ENCODE data around the gene DCC. TPM values are rescaled to one million over a fixed set of nuclear protein-coding genes. Genes with fewer than 3 reads are reported as not detected.

DCC gene
- total RNA-seq, 1 experiment from 2014 or later, result not detected

- DNase-seq (ENCODE audit: unreplicated experiment), result no peak
- BruUV-seq (replicated peaks), result no TSS peak
- ChIA-PET CTCF (no interaction called here), POLR2A (interaction anchor here (0.7 kb wide), 1 partner anchor 922 kb away, joined by 4 read pairs; no protein-coding TSS in a partner anchor)
- no peak for TF ChIP-seq CTCF (IDR thresholded peaks at IDR 0.05; ENCODE audit: unreplicated experiment)
- Mint-ChIP-seq H3K27me3 (ENCODE audit: insufficient read depth, unreplicated experiment) (no peaks in the 10 kb centered on the region), H3K4me1 (ENCODE audit: insufficient read depth, unreplicated experiment) (no peaks in the 10 kb centered on the region), H3K4me3 (ENCODE audit: unreplicated experiment) (no peak overlapping the region), H3K27ac (ENCODE audit: low read depth, unreplicated experiment) (no peak overlapping the region), H3K9me3 (ENCODE audit: unreplicated experiment) (peaks cover 9% of the 10 kb centered on the region), H3K36me3 (ENCODE audit: insufficient read depth, unreplicated experiment) (no peaks in the 10 kb centered on the region)
- intact Hi-C loops (cut with micrococcal nuclease), result no loop called here
Observed at GRCh38 chr18:52700816-52701215, 360.8 kb downstream of the DCC start.

GRCh38 chr18:52701219-52701935 is 361.4 kb downstream of the DCC start:
- Mint-ChIP-seq H3K36me3 (ENCODE audit: insufficient read depth, unreplicated experiment) (no peaks in the 10 kb centered on the region), H3K9me3 (ENCODE audit: unreplicated experiment) (peaks cover 10% of the 10 kb centered on the region), H3K27ac (ENCODE audit: low read depth, unreplicated experiment) (no peak overlapping the region), H3K27me3 (ENCODE audit: insufficient read depth, unreplicated experiment) (no peaks in the 10 kb centered on the region), H3K4me3 (ENCODE audit: unreplicated experiment) (no peak overlapping the region), H3K4me1 (ENCODE audit: insufficient read depth, unreplicated experiment) (no peaks in the 10 kb centered on the region)
- POLR2A ChIA-PET, result interaction anchor here (0.7 kb wide), 1 partner anchor 923 kb away, joined by 4 read pairs; no protein-coding TSS in a partner anchor
- no TSS peak for BruUV-seq (replicated peaks)
- DNase-seq (ENCODE audit: unreplicated experiment), result no peak
- intact Hi-C loops (cut with micrococcal nuclease), result no loop called here
- CTCF ChIA-PET, result no interaction called here
- no peak for TF ChIP-seq CTCF (IDR thresholded peaks at IDR 0.05; ENCODE audit: unreplicated experiment)

GRCh38 chr18:52715421-52715820 is 375.4 kb downstream of the DCC start:
- BruUV-seq (replicated peaks), result no TSS peak
- Mint-ChIP-seq H3K27me3 (ENCODE audit: insufficient read depth, unreplicated experiment) (no peaks in the 10 kb centered on the region), H3K27ac (ENCODE audit: low read depth, unreplicated experiment) (no peak overlapping the region), H3K4me1 (ENCODE audit: insufficient read depth, unreplicated experiment) (no peaks in the 10 kb centered on the region), H3K36me3 (ENCODE audit: insufficient read depth, unreplicated experiment) (peaks cover 7% of the 10 kb centered on the region), H3K4me3 (ENCODE audit: unreplicated experiment) (no peak overlapping the region), H3K9me3 (ENCODE audit: unreplicated experiment) (peaks cover 34% of the 10 kb centered on the region)
- CTCF ChIA-PET, result no interaction called here
- no peak for DNase-seq (ENCODE audit: unreplicated experiment)
- intact Hi-C loops (cut with micrococcal nuclease), result no loop called here
- POLR2A ChIA-PET, result no interaction called here
- no peak for TF ChIP-seq CTCF (IDR thresholded peaks at IDR 0.05; ENCODE audit: unreplicated experiment)

- intact Hi-C loops (cut with micrococcal nuclease), result no loop called here
- no peak for DNase-seq (ENCODE audit: unreplicated experiment)
- Mint-ChIP-seq H3K9me3 (ENCODE audit: unreplicated experiment) (peaks cover 34% of the 10 kb centered on the region), H3K4me1 (ENCODE audit: insufficient read depth, unreplicated experiment) (no peaks in the 10 kb centered on the region), H3K27me3 (ENCODE audit: insufficient read depth, unreplicated experiment) (no peaks in the 10 kb centered on the region), H3K27ac (ENCODE audit: low read depth, unreplicated experiment) (no peak overlapping the region), H3K4me3 (ENCODE audit: unreplicated experiment) (no peak overlapping the region), H3K36me3 (ENCODE audit: insufficient read depth, unreplicated experiment) (peaks cover 7% of the 10 kb centered on the region)
- POLR2A ChIA-PET, result no interaction called here
- no peak for TF ChIP-seq CTCF (IDR thresholded peaks at IDR 0.05; ENCODE audit: unreplicated experiment)
- CTCF ChIA-PET, result no interaction called here
- no TSS peak for BruUV-seq (replicated peaks)
Observed at GRCh38 chr18:52715991-52716390, 376.0 kb downstream of the DCC start.

All from MCF 10A (cell line).